ENCODE measurements around the gene CRIP2.

Gene CRIP2

GRCh38 chr14:105465209-105466031 is 9.2 kb upstream of the CRIP2 start:
- DNase-seq: no peak

GRCh38 chr14:105466531-105467248 is 7.9 kb upstream of the CRIP2 start:
- no peak for DNase-seq

GRCh38 chr14:105467249-105467941 is 7.2 kb upstream of the CRIP2 start:
- no peak for DNase-seq

- DNase-seq: no peak
Measured at GRCh38 chr14:105467942-105468471, 6.6 kb upstream of the CRIP2 start.

GRCh38 chr14:105468621-105469241 is 5.9 kb upstream of the CRIP2 start:
- no peak for DNase-seq

GRCh38 chr14:105469456-105470349 is 4.9 kb upstream of the CRIP2 start:
- DNase-seq: no peak

- DNase-seq: no peak
Measured at GRCh38 chr14:105470350-105471296, 4.0 kb upstream of the CRIP2 start.

- no peak for DNase-seq
Measured at GRCh38 chr14:105471297-105471821, 3.3 kb upstream of the CRIP2 start.

GRCh38 chr14:105471823-105472485 is 2.7 kb upstream of the CRIP2 start:
- DNase-seq: no peak

- no peak for DNase-seq
Measured at GRCh38 chr14:105472486-105472991, 2.1 kb upstream of the CRIP2 start.

- DNase-seq: no peak
Measured at GRCh38 chr14:105473033-105473676, 1.5 kb upstream of the CRIP2 start.

GRCh38 chr14:105473677-105474482 is 741 bp upstream of the CRIP2 start:
- peak; percentile 76 for DNase-seq

- DNase-seq: no peak
Measured at GRCh38 chr14:105475269-105476096, 862 bp downstream of the CRIP2 start.

GRCh38 chr14:105476097-105476830 is 1.6 kb downstream of the CRIP2 start:
- no peak for DNase-seq

GRCh38 chr14:105476831-105477659 is 2.4 kb downstream of the CRIP2 start:
- no peak for DNase-seq

Data from stimulated activated naive CD4-positive, alpha-beta T cell treated with Interleukin-2 at 50 U/mL for 16 hours (primary cell).